HG03558 (cell line): Measurements from ENCODE around the gene SPIRE1.

Source experiments
- ATAC-seq: cut with Tn5 transposase; IDR thresholded peaks from one replicate; pipeline ENCODE4 v1.9.1; 2021; ENCODE audit warnings: moderate number of reproducible peaks; ENCODE audit not compliant: unreplicated experiment; ENCODE audit errors: extremely low read depth

The SPIRE1 gene

GRCh38 chr18:12604445-12605007, 53.4 kb downstream of the SPIRE1 start:
- ATAC-seq: no peak

DNA sequence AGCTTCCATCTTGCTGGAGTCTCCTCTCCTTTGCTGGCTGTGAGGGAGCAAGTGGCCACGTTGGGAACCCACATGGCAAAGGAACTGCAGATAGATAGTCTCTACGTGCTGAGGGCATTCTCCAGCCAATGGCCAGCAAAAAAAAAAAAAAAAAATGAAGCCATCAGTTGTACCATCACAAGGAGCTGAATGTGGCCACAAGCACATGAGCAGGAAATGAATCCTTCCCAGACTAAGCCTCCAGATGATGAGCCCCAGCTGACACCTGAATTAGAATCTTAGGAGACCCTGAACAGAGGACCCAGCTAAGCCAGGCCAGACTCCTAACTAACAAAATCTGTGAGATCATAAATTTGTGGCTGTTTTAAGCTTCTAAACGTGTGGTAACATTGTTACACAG, 57.9 kb downstream of the SPIRE1 start:
- no peak for ATAC-seq

- no peak for ATAC-seq
Observed at GRCh38 chr18:12599543-12599942, 58.4 kb downstream of the SPIRE1 start.

- no peak for ATAC-seq
Observed at GRCh38 chr18:12598181-12598930, 59.6 kb downstream of the SPIRE1 start.

DNA sequence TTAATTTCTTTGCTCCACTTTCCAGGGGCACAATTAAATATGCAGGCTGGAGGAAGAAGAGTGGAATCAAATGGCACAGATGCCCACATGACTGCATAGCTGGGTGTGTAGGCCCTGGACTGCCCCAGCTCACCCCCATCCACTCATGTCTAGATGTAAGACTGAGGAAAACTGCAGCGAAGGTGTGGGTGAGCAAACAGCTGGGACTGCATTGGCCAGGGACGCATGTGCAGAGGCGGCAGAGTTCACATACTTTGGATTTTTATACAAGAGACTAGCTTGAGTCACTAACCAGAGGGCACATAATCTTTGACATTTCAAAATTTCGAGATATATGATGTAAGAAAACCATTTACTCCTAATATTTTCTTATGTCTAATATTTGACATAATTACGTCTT, 60.1 kb downstream of the SPIRE1 start:
- no peak for ATAC-seq

DNA sequence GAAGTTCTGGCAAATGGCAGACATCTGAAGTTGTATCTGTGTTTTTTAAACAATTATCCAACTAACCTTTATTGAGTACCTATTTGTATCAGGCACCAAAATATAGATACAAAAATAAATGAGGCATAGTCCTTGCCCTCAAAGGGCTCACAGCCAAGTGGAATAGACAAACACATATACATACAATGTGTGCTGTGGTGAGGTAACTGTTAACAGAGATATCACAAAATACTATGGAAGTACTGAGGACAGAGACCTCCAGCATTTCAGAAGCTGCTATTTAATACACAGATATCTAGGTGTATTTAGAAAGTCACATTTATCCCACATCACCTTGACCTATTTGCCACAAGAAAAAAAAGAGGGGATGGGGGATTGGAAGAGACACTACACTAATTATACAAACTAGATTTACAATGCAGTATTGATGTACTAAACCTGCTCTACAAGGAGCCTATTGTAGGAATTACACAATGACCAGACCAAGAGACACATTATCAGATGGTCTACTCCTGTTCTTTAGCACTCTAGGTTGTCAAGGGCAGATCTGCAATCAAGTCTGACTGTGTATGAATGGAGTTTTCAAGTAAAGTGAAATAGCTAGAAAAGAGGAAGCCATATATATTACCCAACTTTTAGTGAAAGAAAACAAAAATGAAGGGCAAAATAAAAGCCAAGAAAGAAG, 62.2 kb downstream of the SPIRE1 start:
- no peak for ATAC-seq

GRCh38 chr18:12593866-12594265, 64.0 kb downstream of the SPIRE1 start:
- ATAC-seq: no peak

GRCh38 chr18:12592597-12593127, 65.2 kb downstream of the SPIRE1 start:
- ATAC-seq: no peak

DNA sequence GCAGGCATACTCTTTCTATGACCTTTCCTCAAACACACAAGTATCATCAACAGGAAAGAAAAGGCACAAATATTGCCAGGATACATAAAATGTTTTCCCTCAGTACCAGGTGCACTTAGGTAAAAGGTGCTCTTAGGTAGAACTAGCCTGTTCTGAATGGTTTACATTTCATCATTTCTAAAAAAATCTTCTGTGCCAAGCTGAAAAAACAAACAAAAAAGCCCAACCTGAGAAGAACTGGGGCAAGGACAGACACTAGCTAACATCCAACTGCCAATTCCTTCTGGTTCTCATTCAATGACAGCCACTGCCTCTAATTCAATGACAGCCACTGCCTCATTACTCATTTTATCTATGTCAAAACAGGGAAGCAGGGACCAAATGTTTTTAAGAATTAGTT, 68.5 kb downstream of the SPIRE1 start:
- ATAC-seq: no peak

DNA sequence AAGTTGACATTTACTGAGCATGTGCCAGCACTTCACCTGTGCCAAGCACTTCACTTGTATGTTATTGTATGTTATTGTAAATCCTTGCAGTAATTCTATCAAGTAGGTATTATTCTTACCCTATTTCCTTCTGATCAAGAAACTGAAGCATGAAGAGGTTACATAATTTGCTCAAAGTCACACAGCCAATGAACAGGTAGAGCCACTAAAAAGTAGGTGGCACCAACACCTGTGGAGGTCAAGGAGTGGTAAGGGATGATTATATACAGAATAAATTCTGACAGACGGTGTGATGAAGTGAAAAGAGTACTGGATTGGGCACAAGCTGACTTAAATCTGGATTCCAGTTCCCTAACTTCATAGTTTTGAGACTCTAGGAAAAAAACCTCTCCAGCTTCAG, 71.0 kb downstream of the SPIRE1 start:
- no peak for ATAC-seq

- no peak for ATAC-seq
Observed at GRCh38 chr18:12585218-12585617, 72.7 kb downstream of the SPIRE1 start.

- no peak for ATAC-seq
Observed at GRCh38 chr18:12580630-12581342, 77.1 kb downstream of the SPIRE1 start.

DNA sequence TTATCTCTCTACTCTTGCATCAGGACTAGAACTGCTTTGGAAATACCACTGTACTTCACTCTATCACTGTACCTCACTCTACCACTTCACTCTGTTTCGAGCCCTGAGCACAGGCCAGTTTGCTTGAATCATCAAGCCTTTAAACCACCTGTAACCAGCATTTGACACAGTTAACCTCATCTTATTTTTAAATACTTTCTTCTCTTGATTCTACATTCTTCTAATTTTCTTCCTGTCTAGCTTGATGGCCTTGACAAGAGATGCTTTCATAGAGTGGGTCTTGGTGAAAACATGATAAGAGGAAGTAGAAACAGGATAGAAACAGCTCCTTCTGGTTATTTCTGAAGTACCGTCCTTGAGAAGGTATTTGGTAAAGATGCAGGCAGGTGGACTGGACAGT, 78.1 kb downstream of the SPIRE1 start:
- no peak for ATAC-seq

GRCh38 chr18:12577848-12578247, 80.1 kb downstream of the SPIRE1 start:
- no peak for ATAC-seq

DNA sequence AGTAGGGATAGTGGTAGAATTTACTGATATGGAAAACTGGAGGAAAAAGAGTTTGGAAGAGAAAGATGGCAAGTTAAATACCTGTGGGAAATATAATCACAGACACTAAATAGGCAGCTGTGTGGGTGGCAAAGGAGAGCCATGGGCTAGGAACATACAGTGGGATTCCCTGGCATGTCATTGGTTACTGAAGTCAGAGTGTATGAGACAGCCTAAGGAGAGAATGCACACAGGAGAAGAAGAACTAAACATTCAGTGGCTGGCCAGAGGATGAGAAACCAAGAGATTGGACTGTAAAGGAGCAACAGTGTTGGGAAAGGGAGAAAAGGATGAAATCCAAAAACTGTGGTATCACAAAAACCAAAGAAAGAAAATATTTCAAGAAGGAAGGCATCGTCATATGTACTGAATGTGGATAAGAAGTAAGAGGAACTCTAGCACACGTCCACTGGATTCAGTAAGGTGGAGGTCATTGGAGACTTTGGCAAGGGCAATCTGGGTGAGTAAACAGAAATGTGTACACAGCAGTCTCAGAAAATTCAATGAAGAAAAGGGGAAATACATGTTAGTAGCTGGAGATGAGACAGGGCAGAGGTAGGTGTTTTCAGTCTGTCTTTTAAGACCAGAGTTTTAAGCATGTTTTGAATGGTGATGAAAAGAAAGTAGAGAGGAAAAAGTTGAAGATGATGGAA, 83.3 kb downstream of the SPIRE1 start:
- no peak for ATAC-seq

- no peak for ATAC-seq
Observed at GRCh38 chr18:12571630-12572029, 86.3 kb downstream of the SPIRE1 start.

DNA sequence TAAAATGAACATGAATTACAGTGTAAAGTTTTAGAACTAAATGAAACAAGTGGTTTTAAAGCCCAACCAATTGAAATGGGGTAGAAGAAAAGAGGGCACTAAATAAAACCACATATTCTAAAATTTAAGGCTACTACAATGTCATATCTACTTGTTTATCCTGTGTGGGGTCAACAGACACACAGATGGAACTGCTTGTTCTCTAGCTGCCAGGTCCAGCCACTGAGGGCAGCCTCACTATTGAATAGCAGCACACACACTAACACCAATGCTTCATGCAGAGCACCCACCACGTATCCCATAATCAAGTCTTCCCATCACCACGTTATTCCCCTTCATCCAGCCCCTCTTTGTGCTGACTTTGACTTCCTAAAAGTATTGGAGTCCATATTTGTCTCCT, 88.1 kb downstream of the SPIRE1 start:
- ATAC-seq: no peak

DNA sequence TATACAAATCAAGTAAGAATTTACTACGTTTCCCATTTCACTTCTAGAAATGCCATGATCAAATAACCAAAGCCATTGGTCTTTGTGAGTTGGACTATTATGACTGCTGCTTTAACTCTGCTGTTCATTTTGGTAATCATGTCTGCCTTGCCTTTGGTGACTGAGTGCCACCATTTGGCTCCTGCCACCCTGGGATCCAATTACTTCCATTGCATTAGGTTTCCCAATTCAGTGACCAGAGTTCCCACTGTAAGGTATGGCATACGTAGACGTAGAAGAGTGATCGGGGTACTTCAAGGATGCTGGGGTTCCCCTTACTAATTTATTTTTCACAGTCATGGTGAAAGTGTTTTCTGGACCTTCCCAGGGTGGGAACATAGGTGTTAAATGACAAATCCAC, 90.1 kb downstream of the SPIRE1 start:
- no peak for ATAC-seq

DNA sequence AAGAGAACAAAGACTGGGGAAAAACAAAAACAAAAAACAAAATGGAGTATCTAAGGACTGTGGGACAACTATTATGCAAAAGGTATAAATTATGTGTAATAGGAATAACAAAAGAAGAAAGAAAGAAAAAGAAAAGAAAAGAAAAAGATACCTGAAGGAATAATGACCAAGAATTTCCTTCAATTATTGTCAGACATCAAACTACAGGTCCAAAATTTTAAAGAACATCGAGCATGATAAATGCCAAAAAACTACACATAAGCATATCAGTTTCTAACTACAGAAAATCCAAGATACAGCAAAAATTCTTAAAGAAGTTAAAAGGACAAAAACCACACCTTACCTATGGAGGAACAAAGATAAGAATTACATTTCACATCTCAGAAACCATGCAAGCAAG, 93.0 kb downstream of the SPIRE1 start:
- ATAC-seq: no peak

GRCh38 chr18:12564378-12564777, 93.5 kb downstream of the SPIRE1 start:
- ATAC-seq: no peak
